Activated CD8-positive, alpha-beta T cell treated with anti-CD3 and anti-CD28 coated beads, Interleukin-2, amount 10 ng/mL, durations not matched to agents 7 days and 5 days (primary cell): Measurements from ENCODE around the gene MRPS10. TPM values are rescaled to one million over a fixed set of nuclear protein-coding genes. Genes with fewer than 3 reads are reported as not detected.
A peak's percentile ranks its signal among the peaks of the same experiment; 100 is the strongest.
"Not testable (repeated sequence)": the region's sequence is repeated elsewhere in the genome, so short reads cannot be mapped to it uniquely, and the experiment has no call there.

Source experiments
- ATAC-seq: fragments of 150-1000 bp; cut with Tn5 transposase; one replicate; pipeline ENCODE4 v1.10.0; 2021; ENCODE audit warnings: moderate library complexity
- CTCF ChIA-PET: fragments of 350-600 bp; sonication (Branson Sonifier 250); formaldehyde crosslinking; loops from one replicate; lab custom pipeline; 2021; ENCODE audit warnings: antibody characterized with exemption; lab: Charles Lee
- POLR2A ChIA-PET: fragments of 350-600 bp; sonication (Branson Sonifier 250); formaldehyde crosslinking; loops from one replicate; lab custom pipeline; 2021; ENCODE audit warnings: antibody characterized with exemption; lab: Charles Lee
- DNase-seq: peaks from one replicate; pipeline ENCODE4 v3.0.0-alpha.2; 2020
- H3K27ac Mint-ChIP-seq: one replicate; pipeline ENCODE4 v1.8.0; 2021; ENCODE audit warnings: mild to moderate bottlenecking, mixed read lengths
- H3K27me3 Mint-ChIP-seq: one replicate; pipeline ENCODE4 v1.8.0; 2021; ENCODE audit warnings: low read depth, mixed read lengths
- H3K36me3 Mint-ChIP-seq: one replicate; pipeline ENCODE4 v1.8.0; 2021; ENCODE audit warnings: low read depth, mixed read lengths
- H3K4me1 Mint-ChIP-seq: one replicate; pipeline ENCODE4 v1.8.0; 2021; ENCODE audit warnings: low read depth, mixed read lengths
- H3K4me3 Mint-ChIP-seq: one replicate; pipeline ENCODE4 v1.8.0; 2021; ENCODE audit warnings: mild to moderate bottlenecking, mixed read lengths
- H3K9me3 Mint-ChIP-seq: one replicate; pipeline ENCODE4 v1.8.0; 2022; ENCODE audit warnings: mixed read lengths; ENCODE audit not compliant: insufficient read depth
- total RNA-seq, 2 experiments: library from RNA; stranded (reverse); gene quantifications; one replicate each; pipeline ENCODE4 v1.2.3, GENCODE V29; 2021

Gene MRPS10
- total RNA-seq, 2 experiments from 2014 or later = 32.6 to 33.8 TPM

DNA sequence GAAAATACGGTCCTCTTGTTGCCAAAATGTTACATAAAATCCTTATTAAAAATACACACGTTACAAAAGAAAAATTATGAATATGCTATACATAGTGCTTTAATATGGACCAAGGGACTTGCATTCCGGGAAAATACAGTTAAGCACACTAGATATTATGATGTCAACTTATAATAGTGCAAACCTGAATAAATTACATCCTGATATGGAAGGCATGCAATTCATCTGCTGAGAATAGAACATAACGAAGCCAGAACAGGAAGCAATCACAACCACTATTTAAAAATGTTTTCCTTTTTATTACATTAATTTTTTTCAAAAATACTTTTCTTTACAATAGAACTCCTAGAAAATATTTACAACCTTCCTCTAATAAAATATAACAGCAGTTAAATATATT is 7.8 kb upstream of the MRPS10 start:
- no peak overlapping the region for H3K27ac Mint-ChIP-seq
- no peak overlapping the region for H3K4me3 Mint-ChIP-seq
- peaks cover 6% of the 10 kb centered on the region for H3K4me1 Mint-ChIP-seq
- no peak for ATAC-seq
- no peak for DNase-seq
- H3K27me3 Mint-ChIP-seq = no peaks in the 10 kb centered on the region
- ChIA-PET POLR2A (no interaction called here), CTCF (interaction anchor here (1.3 to 4.5 kb wide), 2 partner anchors 11 to 322 kb away, joined by 5 to 19 read pairs; no protein-coding TSS in a partner anchor)
- peaks cover 4% of the 10 kb centered on the region for H3K36me3 Mint-ChIP-seq
- H3K9me3 Mint-ChIP-seq = no peaks in the 10 kb centered on the region

DNA sequence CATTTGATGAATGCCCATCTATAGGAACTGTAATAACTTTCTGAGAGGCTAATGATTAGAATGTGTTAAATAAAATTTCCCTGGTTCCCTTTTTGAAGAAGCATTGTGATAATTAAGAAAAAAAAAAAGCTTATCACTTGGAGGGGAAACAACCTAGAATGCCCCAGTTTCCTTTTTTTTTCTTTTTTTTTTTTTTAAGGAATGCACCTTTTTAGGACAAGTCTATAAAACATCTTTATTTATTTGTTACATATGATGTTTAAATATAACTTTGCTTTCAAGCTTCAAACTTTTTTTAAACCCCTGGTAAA is 7.3 kb upstream of the MRPS10 start:
- Mint-ChIP-seq H3K9me3 (no peaks in the 10 kb centered on the region), H3K4me1 (peaks cover 6% of the 10 kb centered on the region), H3K4me3 (no peak overlapping the region), H3K36me3 (peaks cover 4% of the 10 kb centered on the region), H3K27ac (no peak overlapping the region), H3K27me3 (no peaks in the 10 kb centered on the region)
- no peak for ATAC-seq
- POLR2A ChIA-PET = no interaction called here
- CTCF ChIA-PET = interaction anchor here (4.5 kb wide), 1 partner anchor 323 kb away, joined by 19 read pairs; no protein-coding TSS in a partner anchor
- no peak for DNase-seq

GRCh38 chr6:42224222-42225028 is 6.8 kb upstream of the MRPS10 start:
- POLR2A ChIA-PET = no interaction called here
- no peak overlapping the region for H3K27ac Mint-ChIP-seq
- H3K36me3 Mint-ChIP-seq = peaks cover 4% of the 10 kb centered on the region
- peaks cover 6% of the 10 kb centered on the region for H3K4me1 Mint-ChIP-seq
- DNase-seq (no peak), ATAC-seq (no peak)
- no peaks in the 10 kb centered on the region for H3K9me3 Mint-ChIP-seq
- no peaks in the 10 kb centered on the region for H3K27me3 Mint-ChIP-seq
- CTCF ChIA-PET = interaction anchor here (1.5 to 4.5 kb wide), 2 partner anchors 9 to 323 kb away, joined by 6 to 19 read pairs; no protein-coding TSS in a partner anchor
- H3K4me3 Mint-ChIP-seq = no peak overlapping the region

DNA sequence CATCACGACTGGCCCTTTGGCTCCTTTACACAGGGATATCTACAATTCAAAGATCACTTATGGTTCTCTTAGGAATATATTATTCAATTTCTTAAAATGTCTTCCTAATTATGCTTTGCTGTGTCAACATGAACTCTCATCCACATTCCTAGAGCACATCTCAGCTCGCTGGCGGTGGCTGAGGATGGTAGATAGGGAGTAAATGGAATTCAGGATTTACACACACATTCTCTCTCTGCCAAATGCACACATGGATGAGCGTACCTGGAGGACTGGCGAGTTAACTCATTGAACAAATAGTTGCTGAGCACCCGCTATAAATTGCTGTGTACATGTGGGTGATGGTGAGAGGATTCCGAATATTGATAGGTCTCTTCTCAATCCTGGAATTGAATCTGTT is 4.8 kb upstream of the MRPS10 start:
- CTCF ChIA-PET = interaction anchor here (4.5 kb wide), 1 partner anchor 325 kb away, joined by 19 read pairs; no protein-coding TSS in a partner anchor
- Mint-ChIP-seq H3K9me3 (no peaks in the 10 kb centered on the region), H3K27me3 (no peaks in the 10 kb centered on the region), H3K4me1 (peaks cover 13% of the 10 kb centered on the region), H3K4me3 (no peak overlapping the region), H3K27ac (no peak overlapping the region), H3K36me3 (peaks cover 3% of the 10 kb centered on the region)
- POLR2A ChIA-PET = no interaction called here
- ATAC-seq = no peak
- no peak for DNase-seq

DNA sequence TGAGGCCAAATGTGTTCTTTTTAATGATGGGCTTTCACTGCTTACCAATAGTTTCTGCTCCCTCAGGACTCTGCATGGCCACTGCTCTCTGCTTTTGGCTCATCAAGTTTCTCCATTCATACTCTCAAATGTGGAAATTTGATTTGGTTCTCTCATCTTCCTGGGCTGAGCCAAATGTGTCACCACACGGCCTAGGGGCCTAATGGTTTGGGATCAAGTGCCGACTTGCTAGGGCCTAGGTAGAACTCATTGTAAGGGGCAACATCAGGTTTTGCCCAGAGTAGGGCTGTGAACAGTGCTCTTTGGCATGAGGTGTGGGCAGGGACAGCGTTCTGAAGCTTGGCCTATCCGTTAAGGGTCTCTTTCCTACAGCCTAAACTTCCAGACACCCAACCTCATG is 3.9 kb upstream of the MRPS10 start:
- no peak overlapping the region for H3K4me3 Mint-ChIP-seq
- peaks cover 18% of the 10 kb centered on the region for H3K4me1 Mint-ChIP-seq
- H3K27me3 Mint-ChIP-seq = no peaks in the 10 kb centered on the region
- no peaks in the 10 kb centered on the region for H3K9me3 Mint-ChIP-seq
- CTCF ChIA-PET = interaction anchor here (4.5 kb wide), 1 partner anchor 326 kb away, joined by 19 read pairs; no protein-coding TSS in a partner anchor
- POLR2A ChIA-PET = no interaction called here
- ATAC-seq = no peak
- DNase-seq = no peak
- H3K36me3 Mint-ChIP-seq = peaks cover 7% of the 10 kb centered on the region
- no peak overlapping the region for H3K27ac Mint-ChIP-seq

GRCh38 chr6:42220807-42221206 is 3.1 kb upstream of the MRPS10 start:
- H3K27ac Mint-ChIP-seq = no peak overlapping the region

DNA sequence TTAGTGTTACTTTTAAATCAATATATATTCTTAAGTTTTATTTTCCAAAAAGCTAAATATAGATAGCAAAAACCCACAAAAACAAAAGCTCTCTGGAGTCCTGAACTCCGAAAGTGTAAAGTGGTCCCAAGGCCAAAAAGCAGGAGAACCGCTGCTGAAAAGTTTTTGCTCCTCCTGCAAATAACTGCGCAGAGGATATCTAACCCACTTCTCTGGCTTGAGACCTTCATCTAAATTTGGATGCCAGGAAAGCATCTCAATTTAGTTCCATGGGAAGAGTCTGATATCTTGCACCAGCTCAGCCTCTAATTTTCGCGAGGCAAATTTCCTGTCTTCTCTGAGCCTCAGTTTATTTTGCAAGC is 523 bp downstream of the MRPS10 start:
- Mint-ChIP-seq H3K9me3 (no peaks in the 10 kb centered on the region), H3K4me3 (peak overlapping the region; percentile 100), H3K36me3 (peaks cover 24% of the 10 kb centered on the region), H3K4me1 (peaks cover 30% of the 10 kb centered on the region), H3K27me3 (no peaks in the 10 kb centered on the region), H3K27ac (peak overlapping the region; percentile 91)
- CTCF ChIA-PET = interaction anchor here (0.6 to 1.7 kb wide), 11 partner anchors 10 to 469 kb away, joined by 3 to 23 read pairs (median 4); partner anchors contain the start of gene TOMM6
- POLR2A ChIA-PET = interaction anchor here (1.2 kb wide), 1 partner anchor 330 kb away, joined by 6 read pairs; no protein-coding TSS in a partner anchor
- DNase-seq (no peak), ATAC-seq (no peak)

More at GRCh38 chr6:42220807-42221206, 3.1 kb upstream of the MRPS10 start:
- no peak for ATAC-seq
- Mint-ChIP-seq H3K27me3 (no peaks in the 10 kb centered on the region), H3K4me1 (peaks cover 26% of the 10 kb centered on the region), H3K36me3 (peaks cover 7% of the 10 kb centered on the region), H3K4me3 (no peak overlapping the region), H3K9me3 (no peaks in the 10 kb centered on the region)
- DNase-seq = no peak
- ChIA-PET CTCF (interaction anchor here (4.5 kb wide), 1 partner anchor 327 kb away, joined by 19 read pairs; no protein-coding TSS in a partner anchor), POLR2A (no interaction called here)

- ATAC-seq, H3K27ac Mint-ChIP-seq, H3K9me3 Mint-ChIP-seq, H3K27me3 Mint-ChIP-seq, DNase-seq: not testable (repeated sequence)
- POLR2A ChIA-PET = interaction anchor here (1.2 kb wide), 1 partner anchor 331 kb away, joined by 6 read pairs; no protein-coding TSS in a partner anchor
- H3K36me3 Mint-ChIP-seq = peaks cover 29% of the 10 kb centered on the region
- CTCF ChIA-PET = interaction anchor here (0.7 to 1.7 kb wide), 8 partner anchors 9 to 429 kb away, joined by 3 to 23 read pairs (median 4); partner anchors contain the start of gene TOMM6
- H3K4me3 Mint-ChIP-seq = peak overlapping the region; percentile 100
- peaks cover 30% of the 10 kb centered on the region for H3K4me1 Mint-ChIP-seq
These were observed 1.2 kb downstream of the MRPS10 start for GRCh38 chr6:42216495-42216894.

DNA sequence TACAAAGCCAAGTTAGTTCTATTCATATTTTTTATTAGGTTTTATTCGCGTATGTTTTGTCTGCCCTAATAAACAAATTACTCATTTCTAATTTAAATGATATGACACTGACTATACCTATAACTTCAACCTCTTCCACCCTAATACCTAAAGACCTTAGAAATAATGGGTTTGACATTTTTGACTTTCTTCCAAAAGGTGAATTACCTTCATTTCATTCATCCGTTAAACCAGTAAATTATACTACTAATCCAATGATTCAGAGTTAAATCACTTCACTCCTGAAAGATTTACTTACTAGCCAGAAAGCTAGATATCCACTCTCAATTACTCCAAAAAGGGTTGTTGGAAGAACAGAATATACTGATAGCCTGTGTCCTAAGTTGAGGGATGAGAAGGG is 5.2 kb downstream of the MRPS10 start:
- Mint-ChIP-seq H3K36me3 (peaks cover 55% of the 10 kb centered on the region), H3K4me1 (peaks cover 23% of the 10 kb centered on the region), H3K4me3 (no peak overlapping the region), H3K27me3 (no peaks in the 10 kb centered on the region), H3K27ac (no peak overlapping the region), H3K9me3 (no peaks in the 10 kb centered on the region)
- ATAC-seq (no peak), DNase-seq (no peak)
- ChIA-PET POLR2A (no interaction called here), CTCF (interaction anchor here (5.0 kb wide), 1 partner anchor 335 kb away, joined by 59 read pairs; no protein-coding TSS in a partner anchor)

DNA sequence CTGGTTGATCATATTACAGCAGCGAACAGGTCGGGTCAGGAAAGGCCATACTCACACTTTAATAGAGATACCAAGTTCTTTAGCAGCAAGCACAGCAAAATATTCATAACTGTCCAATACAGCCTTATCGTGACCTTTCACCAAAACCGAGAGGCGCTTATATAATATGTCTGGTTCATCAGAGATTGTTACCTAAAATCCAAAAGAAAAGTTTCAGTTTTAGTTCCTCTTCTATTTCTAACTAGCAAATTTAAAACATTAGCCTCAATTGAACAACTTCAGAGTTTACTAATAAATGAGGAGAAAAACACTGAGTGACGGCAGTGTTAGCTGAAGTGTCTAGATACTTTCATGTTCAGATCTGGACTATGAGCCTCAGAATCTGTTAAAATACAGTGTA is 5.9 kb downstream of the MRPS10 start:
- ChIA-PET CTCF (interaction anchor here (5.0 kb wide), 1 partner anchor 336 kb away, joined by 59 read pairs; no protein-coding TSS in a partner anchor), POLR2A (no interaction called here)
- Mint-ChIP-seq H3K27ac (no peak overlapping the region), H3K36me3 (peaks cover 54% of the 10 kb centered on the region), H3K9me3 (no peaks in the 10 kb centered on the region), H3K27me3 (no peaks in the 10 kb centered on the region), H3K4me3 (no peak overlapping the region), H3K4me1 (peaks cover 20% of the 10 kb centered on the region)
- ATAC-seq (no peak), DNase-seq (no peak)

- DNase-seq (no peak), ATAC-seq (no peak)
- H3K4me1 Mint-ChIP-seq = peaks cover 8% of the 10 kb centered on the region
- H3K27ac Mint-ChIP-seq = no peak overlapping the region
- no peaks in the 10 kb centered on the region for H3K27me3 Mint-ChIP-seq
- peaks cover 56% of the 10 kb centered on the region for H3K36me3 Mint-ChIP-seq
- H3K4me3 Mint-ChIP-seq = no peak overlapping the region
- ChIA-PET CTCF (no interaction called here), POLR2A (no interaction called here)
- H3K9me3 Mint-ChIP-seq = no peaks in the 10 kb centered on the region
These were observed 7.1 kb downstream of the MRPS10 start for GRCh38 chr6:42210551-42210950.

DNA sequence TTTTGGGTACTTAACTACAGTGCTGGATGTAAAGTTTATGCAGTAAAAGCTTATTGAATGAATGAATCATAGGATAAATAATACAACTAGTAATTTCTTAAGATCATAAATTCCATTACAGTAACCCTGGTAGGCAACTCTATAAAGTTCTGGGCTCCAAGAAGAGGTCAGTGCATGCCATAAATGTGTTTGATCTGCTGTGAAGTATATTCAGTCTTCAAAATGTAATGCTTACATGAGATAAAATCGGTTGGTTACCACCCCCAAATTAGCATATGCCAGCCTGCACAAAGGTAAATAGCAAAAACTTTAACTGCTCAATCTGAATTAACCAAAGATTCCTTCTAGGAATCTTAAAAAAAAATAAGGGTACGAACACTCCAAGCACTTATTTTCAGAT is 10.1 kb downstream of the MRPS10 start:
- H3K4me1 Mint-ChIP-seq, H3K27ac Mint-ChIP-seq, POLR2A ChIA-PET, H3K9me3 Mint-ChIP-seq, ATAC-seq, H3K27me3 Mint-ChIP-seq, DNase-seq, H3K4me3 Mint-ChIP-seq: not testable (repeated sequence)
- CTCF ChIA-PET = interaction anchor here (1.2 kb wide), 1 partner anchor 9 kb away, joined by 4 read pairs; no protein-coding TSS in a partner anchor
- H3K36me3 Mint-ChIP-seq = peaks cover 50% of the 10 kb centered on the region
